HepG2 (cell line): Measurements from ENCODE around the gene SLC35F3. TPM values are rescaled to one million over a fixed set of nuclear protein-coding genes. Genes with fewer than 3 reads are reported as not detected.

Source experiments
- ATAC-seq: fragments of 200-7000 bp; cut with Tn5 transposase; 3 replicates; pipeline ENCODE4 v1.9.1; 2020; ENCODE audit warnings: mild to moderate bottlenecking, moderate library complexity
- BruUV-seq: library from RNA; stranded (reverse); fragments of 400-500 nt; replicated peaks from 2 replicates; lab custom pipeline; 2021; lab: Mats Ljungman, UMichigan
- CTCF ChIA-PET: fragments of 300-600 bp; formaldehyde crosslinking; extraction: SDS; loops from one replicate; lab custom pipeline; 2021; ENCODE audit warnings: low total read pairs, inconsistent platforms, low intra/inter-chr PET ratio; lab: Yijun Ruan, JAX
- POLR2A ChIA-PET: fragments of 350-600 bp; sonication (Branson Sonifier 250); formaldehyde crosslinking; loops from one replicate; lab custom pipeline; 2020; ENCODE audit warnings: antibody characterized with exemption, inconsistent platforms; lab: Yijun Ruan, JAX
- DNase-seq: peaks from one replicate; pipeline ENCODE4 v3.0.0-alpha.2; 2015; ENCODE audit warnings: low spot score
- FAIRE-seq: peaks from 3 replicates; lab custom pipeline; 2011; peaks lifted over from hg19 to GRCh38; lab: Jason Lieb, UNC
- H2AFZ ChIP-seq: one replicate; pipeline ENCODE4 v1.6.1; 2011; ENCODE audit warnings: low read length, inconsistent platforms
- H3K27ac ChIP-seq: fragments of 300-600 bp; 3 replicates; pipeline ENCODE4 v1.8.0; 2011; ENCODE audit warnings: mixed run types, mild to moderate bottlenecking, mixed read lengths, low read length, inconsistent platforms; ENCODE audit not compliant: insufficient read depth; ENCODE audit errors: extremely low read length
- H3K27me3 ChIP-seq, 2 experiments: fragments of 200-600 bp in 1 of 2; 2 replicates in 1 of 2; 3 replicates in 1 of 2; pipeline versions ENCODE4 v1.6.0 to v1.8.0; 2011; ENCODE audit warnings: low read length in 2 of 2, mild to moderate bottlenecking in 2 of 2, moderate library complexity in 2 of 2, inconsistent platforms in 1 of 2; ENCODE audit not compliant: insufficient read depth in 2 of 2, control insufficient read depth in 1 of 2
- H3K36me3 ChIP-seq, 2 experiments: fragments of 200-600 bp in 1 of 2; replicated peaks in 1 of 2; 2 replicates in 1 of 2; 3 replicates in 1 of 2; pipeline versions ENCODE4 v1.5.1 to v1.8.0; 2011; ENCODE audit warnings: low read length in 2 of 2, inconsistent platforms in 1 of 2; ENCODE audit not compliant: insufficient read depth in 2 of 2, control insufficient read depth in 1 of 2
- H3K4me1 ChIP-seq: 2 replicates; pipeline ENCODE4 v1.5.1; 2012; ENCODE audit warnings: low read length, inconsistent platforms; ENCODE audit not compliant: insufficient read depth
- H3K4me2 ChIP-seq: 2 replicates; pipeline ENCODE4 v1.6.0; 2011; ENCODE audit warnings: low read depth, low read length, inconsistent platforms
- H3K4me3 ChIP-seq, 3 experiments: fragments of 200-600 bp in 1 of 3; sonication (generic), shearing (Covaris generic) in 1 of 3; replicated peaks in 1 of 3; 2 replicates each; pipeline ENCODE4 v1.5.1; 2011 to 2016; ENCODE audit warnings: low read length in 3 of 3, inconsistent platforms in 2 of 3, low read depth in 2 of 3, mild to moderate bottlenecking in 2 of 3, control low read depth in 1 of 3, mixed read lengths in 1 of 3; ENCODE audit not compliant: insufficient read depth in 1 of 3
- H3K79me2 ChIP-seq: one replicate; pipeline ENCODE4 v1.6.1; 2011; ENCODE audit warnings: low read length, inconsistent platforms; ENCODE audit not compliant: insufficient read depth
- H3K9ac ChIP-seq: 2 replicates; pipeline ENCODE4 v1.6.0; 2011; ENCODE audit warnings: mild to moderate bottlenecking, low read depth, low read length, inconsistent platforms; ENCODE audit not compliant: insufficient read depth
- H3K9me3 ChIP-seq: 2 replicates; pipeline ENCODE4 v1.5.1; 2012; ENCODE audit warnings: mild to moderate bottlenecking, low read length
- H4K20me1 ChIP-seq: 2 replicates; pipeline ENCODE4 v1.6.0; 2011; ENCODE audit warnings: inconsistent platforms, mild to moderate bottlenecking, low read length, moderate library complexity; ENCODE audit not compliant: insufficient read depth
- ATRX ChIP-seq: sonication (generic); formaldehyde crosslinking; IDR thresholded peaks from 2 replicates; pipeline ENCODE4 v1.4.0; 2020; ENCODE audit warnings: missing genetic modification reagents, borderline replicate concordance
- CBX2 ChIP-seq, 2 experiments: fragments of 200-600 bp in 1 of 2; sonication (generic); formaldehyde crosslinking in 1 of 2; IDR thresholded peaks; 2 replicates each; pipeline versions ENCODE4 v1.7.0 to v1.8.1; 2018 to 2022; ENCODE audit warnings: low read depth in 2 of 2, low read length in 1 of 2, mild to moderate bottlenecking in 1 of 2, missing genetic modification reagents in 1 of 2
- CCAR2 ChIP-seq: fragments of 200-400 bp; formaldehyde crosslinking; optimal IDR thresholded peaks from 2 replicates; pipeline ENCODE3; 2018; ENCODE audit warnings: low read depth, mild to moderate bottlenecking, low read length, moderate library complexity
- CREM ChIP-seq, 2 experiments: sonication (generic) in 1 of 2; formaldehyde crosslinking in 1 of 2; IDR thresholded peaks; 2 replicates each; pipeline versions ENCODE4 v1.4.0 to v1.6.1; 2016 to 2020; ENCODE audit warnings: antibody characterized with exemption in 1 of 2, mild to moderate bottlenecking in 1 of 2, missing genetic modification reagents in 1 of 2
- FOXK1 ChIP-seq: sonication (generic); formaldehyde crosslinking; IDR thresholded peaks from 2 replicates; pipeline ENCODE4 v1.4.0; 2020; ENCODE audit warnings: low read depth, missing genetic modification reagents, borderline replicate concordance
- MBNL3 ChIP-seq: fragments of 250-450 bp; sonication (Bioruptor Pico); conservative IDR thresholded peaks from 2 replicates; pipeline ENCODE4 v1.8.0; 2022; ENCODE audit warnings: mild to moderate bottlenecking, inconsistent platforms
- MEIS2 ChIP-seq: sonication (generic); formaldehyde crosslinking; IDR thresholded peaks from 2 replicates; pipeline ENCODE4 v1.9.0; 2021; ENCODE audit warnings: mild to moderate bottlenecking, missing genetic modification reagents
- POLR2AphosphoS5 ChIP-seq: IDR thresholded peaks from 2 replicates; pipeline ENCODE4 v1.6.1; 2012; ENCODE audit warnings: low read depth, low read length
- PRDM15 ChIP-seq: sonication (generic); formaldehyde crosslinking; IDR thresholded peaks from 2 replicates; pipeline ENCODE4 v1.4.0; 2020; ENCODE audit warnings: missing genetic modification reagents
- TBX2 ChIP-seq: sonication (generic); formaldehyde crosslinking; IDR thresholded peaks from 2 replicates; pipeline ENCODE4 v1.5.0; 2020; ENCODE audit warnings: missing genetic modification reagents, mild to moderate bottlenecking, borderline replicate concordance
- ZBTB1 ChIP-seq: sonication (generic); formaldehyde crosslinking; IDR thresholded peaks from 2 replicates; pipeline ENCODE4 v1.4.0; 2020; ENCODE audit warnings: missing genetic modification reagents, borderline replicate concordance
- ZMAT5 ChIP-seq: sonication (generic); formaldehyde crosslinking; IDR thresholded peaks from 2 replicates; pipeline ENCODE4 v1.5.0; 2020; ENCODE audit warnings: mild to moderate bottlenecking, low read depth, missing genetic modification reagents, borderline replicate concordance
- ZNF644 ChIP-seq: IDR thresholded peaks from 2 replicates; pipeline ENCODE4 v1.6.1; 2016; ENCODE audit warnings: low read depth
- ZNF737 ChIP-seq: sonication (generic); formaldehyde crosslinking; IDR thresholded peaks from 2 replicates; pipeline ENCODE4 v1.5.0; 2020; ENCODE audit warnings: missing genetic modification reagents, mild to moderate bottlenecking, borderline replicate concordance
- ZNF850 ChIP-seq: sonication (generic); formaldehyde crosslinking; conservative IDR thresholded peaks from 2 replicates; pipeline ENCODE4 v1.9.0; 2021; ENCODE audit warnings: mild to moderate bottlenecking, missing genetic modification reagents
- WGBS: methylation state at CpG from one replicate; pipeline ENCODE4 v1.1.6; 2017; ENCODE audit warnings: low lambda C conversion rate; 5-methylcytosine and 5-hydroxymethylcytosine counted together
- in situ Hi-C: cut with HindIII; loops from 2 replicates; pipeline ENCODE4 v1.10.0; 2017; ENCODE audit warnings: low pct_unique_long_range_greater_than_20kb; ENCODE audit not compliant: extremely low pct_ligation_motif_present
- intact Hi-C: fragments of 100-400 bp; cut with micrococcal nuclease; formaldehyde crosslinking; loops from one replicate; pipeline ENCODE4 v1.10.0; 2022; ENCODE audit not compliant: unreplicated experiment
- polyA plus RNA-seq, 8 experiments: library from polyadenylated mRNA; depleted of rRNA in 3 of 8; stranded (reverse) in 7 of 8; unstranded in 1 of 8; fragments of >200 nt; fragmentation: Illumina TruSeq in 4 of 8; extraction: Trizol in 4 of 8; gene quantifications; 2 replicates each; pipeline versions ENCODE4 v1.2.1 to v1.2.3, GENCODE V29; 2011 to 2016; ENCODE audit warnings: low read depth in 4 of 8, missing spikeins in 1 of 8, mixed read lengths in 1 of 8; ENCODE audit not compliant: insufficient read depth in 1 of 8
- total RNA-seq, 5 experiments: library from RNA; depleted of rRNA; stranded (reverse); fragments of >200 nt; fragmentation: Illumina TruSeq; extraction: Trizol; gene quantifications; 2 replicates each; pipeline ENCODE4 v1.2.3, GENCODE V29; 2016; ENCODE audit warnings: low read depth in 1 of 5
- TF ChIP-seq, protein P1 (sequence below): sonication (generic); formaldehyde crosslinking; IDR thresholded peaks from 2 replicates; pipeline ENCODE4 v1.5.0; 2020; ENCODE audit warnings: missing genetic modification reagents

SLC35F3 gene
- total and polyA plus RNA-seq, 2 of the 13 experiments (the other 11 are each of a cell fraction or from before 2014, with no cell fraction given): not detected

- no peaks in the 10 kb centered on the region for H4K20me1 ChIP-seq
- WGBS: 15% methylated on average over 4 of the region's 7 CpGs
- H3K27ac ChIP-seq: no peak overlapping the region
- FAIRE-seq (no peak), DNase-seq (no peak), ATAC-seq (no peak)
- intact Hi-C loops (no loop called here), in situ Hi-C loops (no loop called here)
- no peak for TF ChIP-seq CREM (IDR thresholded peaks at IDR 0.05)
- no peak for TF ChIP-seq CREM (CRISPR knock-in tag; IDR thresholded peaks at IDR 0.05)
- TF ChIP-seq, protein P1, sequence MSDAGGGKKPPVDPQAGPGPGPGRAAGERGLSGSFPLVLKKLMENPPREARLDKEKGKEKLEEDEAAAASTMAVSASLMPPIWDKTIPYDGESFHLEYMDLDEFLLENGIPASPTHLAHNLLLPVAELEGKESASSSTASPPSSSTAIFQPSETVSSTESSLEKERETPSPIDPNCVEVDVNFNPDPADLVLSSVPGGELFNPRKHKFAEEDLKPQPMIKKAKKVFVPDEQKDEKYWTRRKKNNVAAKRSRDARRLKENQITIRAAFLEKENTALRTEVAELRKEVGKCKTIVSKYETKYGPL: no peak
- no peak for TF ChIP-seq FOXK1
- no peak for TF ChIP-seq ATRX
- no peak for TF ChIP-seq CCAR2
- TF ChIP-seq ZBTB1: no peak
- no peak for TF ChIP-seq ZNF737 (CRISPR knock-in tag)
- TF ChIP-seq ZNF850 (CRISPR knock-in tag): no peak
- TF ChIP-seq MBNL3 (CRISPR knock-in tag): no peak
- TF ChIP-seq PRDM15 (CRISPR knock-in tag): no peak
- no peak for TF ChIP-seq POLR2AphosphoS5
- TF ChIP-seq MEIS2 (CRISPR knock-in tag): no peak
- TF ChIP-seq ZMAT5 (CRISPR knock-in tag): no peak
- no peak for TF ChIP-seq TBX2
- no peak for TF ChIP-seq CBX2 (IDR thresholded peaks at IDR 0.05; ENCODE audit: low read depth, low read length)
- TF ChIP-seq CBX2 (CRISPR knock-in tag; IDR thresholded peaks at IDR 0.05; ENCODE audit: low read depth): no peak
- TF ChIP-seq ZNF644: no peak
- H3K9me3 ChIP-seq: no peaks in the 10 kb centered on the region
- CTCF ChIA-PET: no interaction called here
- no peak overlapping the region for H3K4me2 ChIP-seq
- no peak overlapping the region for H2AFZ ChIP-seq
- H3K36me3 ChIP-seq: no peaks in the 10 kb centered on the region
- no peaks in the 10 kb centered on the region for H3K79me2 ChIP-seq
- no peak overlapping the region for H3K9ac ChIP-seq
- H3K4me3 ChIP-seq: no peak overlapping the region
- BruUV-seq: no TSS peak
- POLR2A ChIA-PET: no interaction called here
- peaks cover 0 to 10% of the 10 kb centered on the region in 2 experiments; a peak in 1 of 5 replicates for H3K27me3 ChIP-seq
- H3K4me1 ChIP-seq: no peaks in the 10 kb centered on the region
Measured at GRCh38 chr1:233971753-233972152, 67.3 kb downstream of the SLC35F3 start.
